ENCODE results near the gene MICAL2.

The MICAL2 gene

GRCh38 chr11:12212174-12212820, 101.9 kb downstream of the MICAL2 start:
- ChIA-PET POLR2A (interaction anchor here (0.6 kb wide), 1 partner anchor 47 kb away, joined by 3 read pairs; no protein-coding TSS in a partner anchor), CTCF (interaction anchor here (0.9 to 1.1 kb wide), 3 partner anchors 19 to 165 kb away, joined by 3 to 4 read pairs (median 3); no protein-coding TSS in a partner anchor)
- H3K4me3 ChIP-seq (ENCODE audit: low read depth, low read length): no peak overlapping the region
- no peak for DNase-seq (ENCODE audit: low read depth, low spot score)
- no peak for TF ChIP-seq CTCF (IDR thresholded peaks at IDR 0.05; ENCODE audit: insufficient read depth, low read length, missing control alignments)

GRCh38 chr11:12212821-12213185, 102.4 kb downstream of the MICAL2 start:
- H3K4me3 ChIP-seq (ENCODE audit: low read depth, low read length): no peak overlapping the region
- DNase-seq (ENCODE audit: low read depth, low spot score): no peak
- no peak for TF ChIP-seq CTCF (IDR thresholded peaks at IDR 0.05; ENCODE audit: insufficient read depth, low read length, missing control alignments)
- CTCF ChIA-PET: interaction anchor here (0.9 to 1.1 kb wide), 2 partner anchors 18 to 24 kb away, joined by 3 read pairs; no protein-coding TSS in a partner anchor
- POLR2A ChIA-PET: interaction anchor here (0.6 kb wide), 1 partner anchor 48 kb away, joined by 3 read pairs; no protein-coding TSS in a partner anchor

- TF ChIP-seq CTCF (IDR thresholded peaks at IDR 0.05; ENCODE audit: insufficient read depth, low read length, missing control alignments): no peak
- POLR2A ChIA-PET: no interaction called here
- H3K4me3 ChIP-seq (ENCODE audit: low read depth, low read length): no peak overlapping the region
- DNase-seq (ENCODE audit: low read depth, low spot score): no peak
- CTCF ChIA-PET: interaction anchor here (0.6 kb wide), 1 partner anchor 23 kb away, joined by 3 read pairs; no protein-coding TSS in a partner anchor
Measured at GRCh38 chr11:12213883-12214282, 103.5 kb downstream of the MICAL2 start.

GRCh38 chr11:12214751-12215150, 104.4 kb downstream of the MICAL2 start:
- H3K4me3 ChIP-seq (ENCODE audit: low read depth, low read length): no peak overlapping the region
- ChIA-PET POLR2A (interaction anchor here (1.0 kb wide), 1 partner anchor 14 kb away, joined by 4 read pairs; no protein-coding TSS in a partner anchor), CTCF (interaction anchor here (1.2 to 2.0 kb wide), 3 partner anchors 22 to 168 kb away, joined by 3 to 10 read pairs (median 4); no protein-coding TSS in a partner anchor)
- DNase-seq (ENCODE audit: low read depth, low spot score): peak; percentile 49
- TF ChIP-seq CTCF (IDR thresholded peaks at IDR 0.05; ENCODE audit: insufficient read depth, low read length, missing control alignments): no peak

- DNase-seq (ENCODE audit: low read depth, low spot score): no peak
- TF ChIP-seq CTCF (IDR thresholded peaks at IDR 0.05; ENCODE audit: insufficient read depth, low read length, missing control alignments): no peak
- CTCF ChIA-PET: interaction anchor here (1.2 to 2.0 kb wide), 4 partner anchors 10 to 168 kb away, joined by 3 to 10 read pairs (median 4); no protein-coding TSS in a partner anchor
- POLR2A ChIA-PET: interaction anchor here (1.0 kb wide), 1 partner anchor 15 kb away, joined by 4 read pairs; no protein-coding TSS in a partner anchor
- H3K4me3 ChIP-seq (ENCODE audit: low read depth, low read length): no peak overlapping the region
Measured at GRCh38 chr11:12215181-12215593, 104.8 kb downstream of the MICAL2 start.

- TF ChIP-seq CTCF (IDR thresholded peaks at IDR 0.05; ENCODE audit: insufficient read depth, low read length, missing control alignments): no peak
- ChIA-PET CTCF (interaction anchor here (0.8 to 2.0 kb wide), 5 partner anchors 11 to 169 kb away, joined by 3 to 10 read pairs (median 4); no protein-coding TSS in a partner anchor), POLR2A (no interaction called here)
- no peak overlapping the region for H3K4me3 ChIP-seq (ENCODE audit: low read depth, low read length)
- DNase-seq (ENCODE audit: low read depth, low spot score): no peak
Measured at GRCh38 chr11:12216041-12216451, 105.7 kb downstream of the MICAL2 start.

All from AG04449 (cell line).